ENCODE data around the gene LSM11.

LSM11 gene

GRCh38 chr5:157778121-157778805 is 34.8 kb downstream of the LSM11 start:
- DNase-seq: no peak

GRCh38 chr5:157779221-157779620 is 35.7 kb downstream of the LSM11 start:
- no peak for DNase-seq

GRCh38 chr5:157785801-157786200 is 42.3 kb downstream of the LSM11 start:
- no peak for DNase-seq

GRCh38 chr5:157793301-157793700 is 49.8 kb downstream of the LSM11 start:
- no peak for DNase-seq

GRCh38 chr5:157799578-157799977 is 56.1 kb downstream of the LSM11 start:
- peak; percentile 28 to 45 for DNase-seq

- DNase-seq: no peak
Measured at GRCh38 chr5:157800137-157800536, 56.6 kb downstream of the LSM11 start.

GRCh38 chr5:157802736-157803135 is 59.2 kb downstream of the LSM11 start:
- no peak for DNase-seq

GRCh38 chr5:157808043-157808442 is 64.5 kb downstream of the LSM11 start:
- DNase-seq: no peak

Measured in inflammatory macrophage treated with lipopolysaccharide for 1 hour (primary cell).